Central memory CD8-positive, alpha-beta T cell (primary cell): ENCODE results near the gene LMBR1L.

ENCODE experiments used
- ATAC-seq: fragments of 150-1000 bp; cut with Tn5 transposase; replicated peaks from 2 replicates; pipeline ENCODE4 v1.10.0; 2022; ENCODE audit warnings: mild to moderate bottlenecking, moderate FRiP score, moderate number of reproducible peaks; ENCODE audit not compliant: poor library complexity, severe bottlenecking; ENCODE audit errors: extremely low read depth
- DNase-seq, 2 donors: peaks; one replicate each; pipeline ENCODE4 v3.0.0; 2021; ENCODE audit warnings: low spot score in 2 of 2
- H3K27ac Mint-ChIP-seq: one replicate; pipeline ENCODE4 v1.8.0; 2022; ENCODE audit warnings: low read depth, mild to moderate bottlenecking, moderate library complexity, mixed read lengths
- H3K27me3 Mint-ChIP-seq: one replicate; pipeline ENCODE4 v1.8.0; 2022; ENCODE audit warnings: mixed read lengths
- H3K36me3 Mint-ChIP-seq: one replicate; pipeline ENCODE4 v1.8.0; 2022; ENCODE audit warnings: mild to moderate bottlenecking, moderate library complexity, mixed read lengths; ENCODE audit not compliant: insufficient read depth
- H3K4me1 Mint-ChIP-seq: one replicate; pipeline ENCODE4 v1.8.0; 2022; ENCODE audit warnings: mixed read lengths
- H3K4me3 Mint-ChIP-seq: one replicate; pipeline ENCODE4 v1.8.0; 2022; ENCODE audit warnings: mild to moderate bottlenecking, moderate library complexity, mixed read lengths
- H3K9me3 Mint-ChIP-seq: one replicate; pipeline ENCODE4 v1.8.0; 2022; ENCODE audit warnings: mixed read lengths

LMBR1L gene

DNA sequence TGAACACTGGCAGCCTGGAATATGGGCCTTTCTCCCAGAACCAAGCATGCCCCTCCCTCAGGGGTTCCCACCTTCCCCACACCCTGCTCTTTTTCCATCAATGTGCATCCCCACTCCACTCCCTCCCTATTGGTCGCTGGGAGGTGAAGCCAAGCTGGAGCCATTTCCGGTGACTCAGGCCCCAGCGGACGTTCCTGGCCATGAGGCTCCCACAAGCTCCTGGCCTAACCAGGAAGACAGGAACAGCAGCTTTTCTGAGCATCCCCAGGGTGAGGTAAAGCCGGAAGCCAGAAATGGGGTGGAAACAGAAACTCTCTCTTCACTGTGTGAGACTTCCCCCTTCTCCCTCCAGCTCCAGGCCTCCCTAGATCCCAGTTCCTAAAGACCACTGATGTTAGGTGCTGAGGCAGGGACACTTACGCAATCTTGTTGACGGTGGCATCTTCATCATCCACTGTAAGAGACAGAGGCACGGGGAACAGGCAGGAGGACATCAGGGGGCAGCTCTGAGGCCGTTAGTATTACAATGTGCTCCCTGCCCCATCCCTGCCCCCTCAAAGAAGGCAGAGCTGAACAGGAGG is 5.1 kb downstream of the LMBR1L start:
- Mint-ChIP-seq H3K9me3 (no peaks in the 10 kb centered on the region), H3K27ac (no peak overlapping the region), H3K4me3 (no peak overlapping the region), H3K4me1 (peaks cover 47% of the 10 kb centered on the region), H3K27me3 (no peaks in the 10 kb centered on the region), H3K36me3 (peaks cover 28% of the 10 kb centered on the region)
- no peak for DNase-seq
- ATAC-seq, result no peak

GRCh38 chr12:49104822-49105221 is 5.8 kb downstream of the LMBR1L start:
- H3K4me1 Mint-ChIP-seq, result peaks cover 42% of the 10 kb centered on the region
- H3K27ac Mint-ChIP-seq, result no peak overlapping the region
- DNase-seq (no peak), ATAC-seq (no peak)
- H3K9me3 Mint-ChIP-seq, result no peaks in the 10 kb centered on the region
- no peaks in the 10 kb centered on the region for H3K27me3 Mint-ChIP-seq
- peaks cover 32% of the 10 kb centered on the region for H3K36me3 Mint-ChIP-seq
- no peak overlapping the region for H3K4me3 Mint-ChIP-seq

DNA sequence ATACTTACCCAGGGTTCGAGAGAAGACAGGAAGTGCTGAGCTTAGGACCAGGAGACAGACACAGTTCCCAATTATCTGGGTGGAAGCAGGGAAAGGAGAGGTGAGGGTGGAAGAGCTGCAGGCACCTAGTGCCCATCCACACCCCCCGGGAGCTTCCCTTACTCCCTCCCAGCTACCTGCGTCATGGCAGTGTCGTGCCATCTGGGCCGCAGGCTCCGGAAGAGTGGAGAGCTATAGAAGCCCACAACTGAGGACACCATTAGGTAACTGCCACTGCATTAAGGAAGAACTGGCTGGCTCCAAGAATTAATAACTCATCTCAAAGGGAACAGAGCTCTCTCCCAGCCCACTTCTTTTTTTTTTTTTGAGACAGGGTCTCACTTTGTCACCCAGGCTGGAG is 10.3 kb downstream of the LMBR1L start:
- H3K4me1 Mint-ChIP-seq, result peaks cover 15% of the 10 kb centered on the region
- ATAC-seq (no peak), DNase-seq (no peak)
- H3K9me3 Mint-ChIP-seq, result no peaks in the 10 kb centered on the region
- peaks cover 49% of the 10 kb centered on the region for H3K36me3 Mint-ChIP-seq
- no peak overlapping the region for H3K4me3 Mint-ChIP-seq
- no peak overlapping the region for H3K27ac Mint-ChIP-seq
- H3K27me3 Mint-ChIP-seq, result peaks cover 5% of the 10 kb centered on the region

- Mint-ChIP-seq H3K36me3 (peaks cover 45% of the 10 kb centered on the region), H3K4me3 (no peak overlapping the region), H3K27me3 (peaks cover 22% of the 10 kb centered on the region), H3K4me1 (peaks cover 10% of the 10 kb centered on the region), H3K9me3 (no peaks in the 10 kb centered on the region), H3K27ac (no peak overlapping the region)
- DNase-seq (no peak), ATAC-seq (no peak)
Observed at GRCh38 chr12:49098703-49099102, 11.9 kb downstream of the LMBR1L start.

DNA sequence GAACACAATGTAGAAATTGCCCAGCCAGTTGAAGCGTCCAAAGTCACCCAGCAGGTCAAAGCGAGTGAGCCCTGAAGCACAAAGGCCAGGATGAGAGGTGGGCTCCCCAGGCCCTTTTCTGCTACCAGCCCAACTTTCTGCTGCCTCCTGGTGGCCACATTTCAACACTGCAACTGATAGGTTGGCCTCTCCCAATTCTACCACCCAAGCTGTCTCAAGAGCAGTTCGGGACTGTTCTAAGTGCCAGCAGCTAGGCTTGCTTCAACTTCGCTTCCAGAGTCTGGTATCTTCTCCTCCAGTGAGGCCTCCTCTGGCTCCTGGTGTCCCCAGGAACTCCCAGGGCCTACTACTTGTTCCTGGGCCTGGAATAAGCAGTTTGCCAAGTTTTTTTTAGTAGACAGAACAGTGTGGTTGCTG is 12.6 kb downstream of the LMBR1L start:
- Mint-ChIP-seq H3K27me3 (peaks cover 28% of the 10 kb centered on the region), H3K9me3 (no peaks in the 10 kb centered on the region), H3K27ac (no peak overlapping the region), H3K4me3 (no peak overlapping the region), H3K4me1 (peaks cover 10% of the 10 kb centered on the region), H3K36me3 (peaks cover 45% of the 10 kb centered on the region)
- peak; percentile 37 for ATAC-seq
- peak in 1 of 2 donors; percentile 54 for DNase-seq

GRCh38 chr12:49097381-49097780 is 13.3 kb downstream of the LMBR1L start:
- no peak for DNase-seq
- Mint-ChIP-seq H3K27ac (no peak overlapping the region), H3K4me1 (peaks cover 13% of the 10 kb centered on the region), H3K36me3 (peaks cover 45% of the 10 kb centered on the region), H3K9me3 (no peaks in the 10 kb centered on the region), H3K27me3 (peaks cover 35% of the 10 kb centered on the region), H3K4me3 (no peak overlapping the region)
- ATAC-seq, result no peak

- peaks cover 41% of the 10 kb centered on the region for H3K36me3 Mint-ChIP-seq
- H3K27me3 Mint-ChIP-seq, result peaks cover 59% of the 10 kb centered on the region
- no peak for DNase-seq
- no peak for ATAC-seq
- H3K9me3 Mint-ChIP-seq, result no peaks in the 10 kb centered on the region
- H3K27ac Mint-ChIP-seq, result peak overlapping the region; percentile 69
- peaks cover 35% of the 10 kb centered on the region for H3K4me1 Mint-ChIP-seq
- H3K4me3 Mint-ChIP-seq, result peak overlapping the region; percentile 35
Observed at GRCh38 chr12:49094975-49095365, 15.7 kb downstream of the LMBR1L start.

DNA sequence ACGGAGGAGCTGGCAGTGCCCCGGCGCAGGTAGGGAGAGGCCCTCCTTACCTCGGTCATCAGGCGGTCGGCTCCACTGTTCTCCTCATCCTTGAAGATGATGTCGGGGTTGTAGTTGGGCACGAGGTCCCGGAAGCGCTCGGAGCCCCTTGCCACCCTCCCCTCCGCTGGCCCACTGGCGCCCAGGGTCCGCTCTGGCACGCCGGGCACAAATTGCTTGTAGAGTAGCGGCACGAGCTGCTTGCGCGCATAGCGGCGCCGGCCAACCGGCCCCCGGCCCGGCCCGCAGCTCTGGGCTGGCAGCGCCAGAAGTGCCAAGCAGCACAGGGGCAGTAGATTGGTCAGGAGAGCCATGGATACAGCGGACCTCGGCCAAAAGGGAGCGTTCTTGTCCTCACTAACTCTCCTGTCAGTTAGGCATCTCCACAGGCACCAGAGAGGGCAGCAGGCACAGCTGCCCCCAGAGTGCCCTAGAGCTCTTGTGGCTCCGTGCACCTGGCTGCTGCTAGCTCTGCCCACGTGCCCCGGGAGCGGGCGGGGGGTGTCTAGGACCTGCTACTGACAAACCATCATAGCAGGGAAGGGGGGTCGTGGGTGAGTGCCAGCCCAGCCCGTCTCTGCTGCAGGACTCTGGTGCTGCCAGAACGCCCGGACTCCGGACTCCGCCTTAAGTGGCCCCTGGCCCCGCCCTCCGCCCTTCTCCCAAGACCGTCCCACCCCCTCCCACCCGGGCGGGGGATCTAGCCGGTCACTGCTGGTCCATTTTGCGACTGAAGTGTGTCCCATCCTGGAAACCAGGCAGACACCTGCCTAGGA is 16.3 kb downstream of the LMBR1L start, which contains the start of gene DHH:
TSS of gene DHH (minus strand) at position 642 of the 815 bp plus-strand sequence. CDS start at position 353, 289 bp downstream.
- Mint-ChIP-seq H3K4me1 (peaks cover 35% of the 10 kb centered on the region), H3K27ac (peak within 1 kb of the TSS; percentile 69), H3K9me3 (no peaks in the 10 kb centered on the region), H3K36me3 (peaks cover 38% of the 10 kb centered on the region), H3K4me3 (peak within 1 kb of the TSS; percentile 35), H3K27me3 (peaks cover 63% of the 10 kb centered on the region)
- ATAC-seq (no peak), DNase-seq (no peak)

DNA sequence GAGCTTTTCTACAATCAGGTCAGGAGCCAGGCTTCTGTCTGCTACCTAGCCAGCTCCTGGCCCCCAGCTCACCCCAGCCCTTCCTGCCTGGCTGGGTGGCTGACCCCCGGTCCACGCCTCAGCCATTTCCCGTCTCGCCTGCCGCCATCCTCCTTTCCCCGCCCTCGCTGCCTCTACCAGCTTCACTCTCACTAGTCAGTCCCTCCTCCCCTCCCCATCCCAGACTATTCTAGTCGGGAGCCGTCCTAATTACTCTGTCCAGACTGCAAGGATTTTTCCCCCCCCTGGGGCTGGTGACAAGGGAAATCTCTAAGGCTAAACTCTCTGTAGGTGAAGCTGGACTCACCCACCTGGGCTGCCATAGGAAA is 16.9 kb downstream of the LMBR1L start:
- H3K4me1 Mint-ChIP-seq, result peaks cover 37% of the 10 kb centered on the region
- peaks cover 69% of the 10 kb centered on the region for H3K27me3 Mint-ChIP-seq
- H3K36me3 Mint-ChIP-seq, result peaks cover 34% of the 10 kb centered on the region
- DNase-seq (no peak), ATAC-seq (no peak)
- no peak overlapping the region for H3K4me3 Mint-ChIP-seq
- H3K9me3 Mint-ChIP-seq, result no peaks in the 10 kb centered on the region
- H3K27ac Mint-ChIP-seq, result no peak overlapping the region

DNA sequence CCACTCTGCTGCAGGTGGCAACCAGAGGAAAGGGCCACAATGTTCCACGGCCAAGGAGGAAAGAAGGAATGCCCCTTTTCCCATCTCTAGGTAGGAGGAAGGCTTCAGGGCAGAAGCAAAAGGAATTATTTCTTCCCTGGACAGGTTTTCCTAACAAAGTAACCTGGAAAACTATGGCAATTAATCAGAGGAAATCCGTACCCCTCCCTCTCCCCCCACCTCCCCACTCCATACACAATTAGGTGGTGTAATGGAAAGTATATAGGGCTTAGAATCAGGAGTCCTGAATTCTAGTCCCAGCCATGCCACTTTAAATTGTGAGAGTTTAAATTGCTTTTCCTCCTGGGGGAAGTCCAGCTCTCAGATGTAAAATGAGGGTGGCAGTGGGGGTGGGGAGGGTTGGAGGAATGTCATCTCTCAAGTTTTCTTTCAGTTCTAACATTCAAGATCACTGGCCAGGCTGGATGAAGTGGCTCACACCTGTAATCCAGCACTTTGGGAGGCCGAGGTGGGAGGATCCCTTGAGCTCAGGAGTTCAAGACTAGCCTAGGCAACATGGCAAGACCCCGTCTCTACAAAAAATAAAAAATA is 17.7 kb downstream of the LMBR1L start:
- no peak for ATAC-seq
- peaks cover 76% of the 10 kb centered on the region for H3K27me3 Mint-ChIP-seq
- H3K9me3 Mint-ChIP-seq, result no peaks in the 10 kb centered on the region
- H3K4me1 Mint-ChIP-seq, result peaks cover 45% of the 10 kb centered on the region
- DNase-seq, result no peak
- no peak overlapping the region for H3K27ac Mint-ChIP-seq
- peaks cover 25% of the 10 kb centered on the region for H3K36me3 Mint-ChIP-seq
- no peak overlapping the region for H3K4me3 Mint-ChIP-seq

- no peak for DNase-seq
- Mint-ChIP-seq H3K27ac (no peak overlapping the region), H3K9me3 (no peaks in the 10 kb centered on the region), H3K4me3 (peak overlapping the region; percentile 75), H3K4me1 (peaks cover 46% of the 10 kb centered on the region), H3K27me3 (peaks cover 76% of the 10 kb centered on the region), H3K36me3 (peaks cover 24% of the 10 kb centered on the region)
- no peak for ATAC-seq
Observed at GRCh38 chr12:49092086-49092815, 18.4 kb downstream of the LMBR1L start.

DNA sequence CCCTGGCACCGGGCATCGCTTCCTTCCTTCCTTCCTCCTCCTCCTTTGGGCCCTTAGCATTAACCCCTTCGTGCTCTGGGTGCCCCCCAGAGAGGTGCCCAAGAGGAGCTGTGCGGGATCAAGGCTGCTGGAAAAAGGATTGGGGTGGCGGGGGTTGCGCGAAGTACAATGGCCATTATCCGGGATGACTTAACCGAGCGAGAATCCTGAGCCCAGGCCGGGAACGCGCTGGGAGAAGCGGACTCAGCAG is 18.9 kb downstream of the LMBR1L start:
- Mint-ChIP-seq H3K9me3 (no peaks in the 10 kb centered on the region), H3K27ac (no peak overlapping the region), H3K4me1 (peaks cover 46% of the 10 kb centered on the region), H3K27me3 (peaks cover 76% of the 10 kb centered on the region), H3K4me3 (peak overlapping the region; percentile 75), H3K36me3 (peaks cover 21% of the 10 kb centered on the region)
- no peak for DNase-seq
- no peak for ATAC-seq
